ENCODE results near the gene MUC5B.
"Not testable (repeated sequence)": the region's sequence is repeated elsewhere in the genome, so short reads cannot be mapped to it uniquely, and the experiment has no call there.

Gene MUC5B, protein sequence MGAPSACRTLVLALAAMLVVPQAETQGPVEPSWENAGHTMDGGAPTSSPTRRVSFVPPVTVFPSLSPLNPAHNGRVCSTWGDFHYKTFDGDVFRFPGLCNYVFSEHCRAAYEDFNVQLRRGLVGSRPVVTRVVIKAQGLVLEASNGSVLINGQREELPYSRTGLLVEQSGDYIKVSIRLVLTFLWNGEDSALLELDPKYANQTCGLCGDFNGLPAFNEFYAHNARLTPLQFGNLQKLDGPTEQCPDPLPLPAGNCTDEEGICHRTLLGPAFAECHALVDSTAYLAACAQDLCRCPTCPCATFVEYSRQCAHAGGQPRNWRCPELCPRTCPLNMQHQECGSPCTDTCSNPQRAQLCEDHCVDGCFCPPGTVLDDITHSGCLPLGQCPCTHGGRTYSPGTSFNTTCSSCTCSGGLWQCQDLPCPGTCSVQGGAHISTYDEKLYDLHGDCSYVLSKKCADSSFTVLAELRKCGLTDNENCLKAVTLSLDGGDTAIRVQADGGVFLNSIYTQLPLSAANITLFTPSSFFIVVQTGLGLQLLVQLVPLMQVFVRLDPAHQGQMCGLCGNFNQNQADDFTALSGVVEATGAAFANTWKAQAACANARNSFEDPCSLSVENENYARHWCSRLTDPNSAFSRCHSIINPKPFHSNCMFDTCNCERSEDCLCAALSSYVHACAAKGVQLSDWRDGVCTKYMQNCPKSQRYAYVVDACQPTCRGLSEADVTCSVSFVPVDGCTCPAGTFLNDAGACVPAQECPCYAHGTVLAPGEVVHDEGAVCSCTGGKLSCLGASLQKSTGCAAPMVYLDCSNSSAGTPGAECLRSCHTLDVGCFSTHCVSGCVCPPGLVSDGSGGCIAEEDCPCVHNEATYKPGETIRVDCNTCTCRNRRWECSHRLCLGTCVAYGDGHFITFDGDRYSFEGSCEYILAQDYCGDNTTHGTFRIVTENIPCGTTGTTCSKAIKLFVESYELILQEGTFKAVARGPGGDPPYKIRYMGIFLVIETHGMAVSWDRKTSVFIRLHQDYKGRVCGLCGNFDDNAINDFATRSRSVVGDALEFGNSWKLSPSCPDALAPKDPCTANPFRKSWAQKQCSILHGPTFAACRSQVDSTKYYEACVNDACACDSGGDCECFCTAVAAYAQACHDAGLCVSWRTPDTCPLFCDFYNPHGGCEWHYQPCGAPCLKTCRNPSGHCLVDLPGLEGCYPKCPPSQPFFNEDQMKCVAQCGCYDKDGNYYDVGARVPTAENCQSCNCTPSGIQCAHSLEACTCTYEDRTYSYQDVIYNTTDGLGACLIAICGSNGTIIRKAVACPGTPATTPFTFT (N-terminal part only)

DNA sequence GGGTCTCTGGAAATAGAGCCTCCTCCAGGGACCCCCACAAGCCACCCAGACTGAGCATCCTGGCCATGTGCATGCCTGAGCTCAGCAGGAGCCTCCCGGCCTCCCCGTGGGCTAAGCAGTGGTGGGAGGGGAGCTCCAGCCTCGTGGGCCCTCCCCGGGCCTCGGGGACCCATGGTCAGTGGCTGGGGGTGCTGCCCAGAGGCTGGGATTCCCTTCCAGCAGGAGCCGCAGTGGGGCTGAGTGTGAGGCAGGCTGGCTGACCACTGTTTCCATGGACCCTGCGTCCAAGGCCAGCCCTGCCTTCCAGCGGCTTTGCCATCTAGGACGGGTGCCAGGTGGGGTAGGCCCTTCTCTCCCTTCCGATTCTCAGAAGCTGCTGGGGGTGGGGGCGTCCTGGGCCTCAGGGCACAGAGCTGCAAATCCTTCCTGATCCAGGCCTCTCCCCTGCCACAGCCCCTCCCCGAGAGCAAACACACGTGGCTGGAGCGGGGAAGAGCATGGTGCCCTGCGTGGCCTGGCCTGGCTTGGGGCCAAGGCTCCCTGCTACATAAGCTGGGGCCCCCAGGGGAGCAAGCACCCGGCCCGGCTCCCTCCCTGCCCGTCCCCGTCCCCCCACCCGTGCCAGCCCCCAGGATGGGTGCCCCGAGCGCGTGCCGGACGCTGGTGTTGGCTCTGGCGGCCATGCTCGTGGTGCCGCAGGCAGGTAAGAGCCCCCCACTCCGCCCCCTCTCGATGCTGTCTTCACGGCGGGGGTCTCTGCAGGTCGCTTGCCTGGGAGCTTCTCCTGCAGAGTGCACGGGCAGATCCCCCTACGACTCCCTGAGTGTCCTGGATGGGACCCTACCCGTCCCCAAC is at the start of gene MUC5B:
MUC5B (plus strand) TSS at position 576 of the 855 bp plus-strand sequence; CDS start at position 634, 58 bp downstream.
- H3K4me1 Mint-ChIP-seq: peaks cover 16% of the 10 kb centered on the region
- DNase-seq: peak; percentile 2
- H3K27ac Mint-ChIP-seq: no peak within 1 kb of the TSS
- TF ChIP-seq CTCF (IDR thresholded peaks at IDR 0.05): no peak
- H3K9me3 Mint-ChIP-seq: no peaks in the 10 kb centered on the region
- H3K4me3 Mint-ChIP-seq: no peak within 1 kb of the TSS
- H3K36me3 Mint-ChIP-seq (ENCODE audit: low read depth): no peaks in the 10 kb centered on the region
- H3K27me3 Mint-ChIP-seq (ENCODE audit: low read depth, poor library complexity): peaks cover 10% of the 10 kb centered on the region

DNA sequence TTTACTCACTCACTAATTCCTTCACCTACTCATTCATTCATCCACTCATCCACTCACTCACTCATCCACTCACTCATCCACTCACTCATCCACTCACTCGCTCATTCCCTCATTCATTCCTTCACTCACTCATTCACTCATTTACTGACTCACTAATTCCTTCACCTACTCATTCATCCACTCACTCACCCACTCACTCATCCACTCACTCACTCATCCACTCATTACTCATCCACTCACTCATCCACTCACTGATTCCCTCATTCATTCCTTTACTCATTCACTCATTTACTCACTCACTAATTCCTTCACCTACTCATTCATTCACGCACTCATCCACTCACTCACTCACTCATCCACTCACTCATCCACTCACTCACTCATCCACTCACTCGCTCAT is 49.5 kb upstream of the MUC5B start:
- not testable (repeated sequence) for DNase-seq; H3K36me3 Mint-ChIP-seq (ENCODE audit: low read depth); H3K27me3 Mint-ChIP-seq (ENCODE audit: low read depth, poor library complexity); H3K4me1 Mint-ChIP-seq; H3K27ac Mint-ChIP-seq; H3K4me3 Mint-ChIP-seq
- peaks cover 24% of the 10 kb centered on the region for H3K9me3 Mint-ChIP-seq

DNA sequence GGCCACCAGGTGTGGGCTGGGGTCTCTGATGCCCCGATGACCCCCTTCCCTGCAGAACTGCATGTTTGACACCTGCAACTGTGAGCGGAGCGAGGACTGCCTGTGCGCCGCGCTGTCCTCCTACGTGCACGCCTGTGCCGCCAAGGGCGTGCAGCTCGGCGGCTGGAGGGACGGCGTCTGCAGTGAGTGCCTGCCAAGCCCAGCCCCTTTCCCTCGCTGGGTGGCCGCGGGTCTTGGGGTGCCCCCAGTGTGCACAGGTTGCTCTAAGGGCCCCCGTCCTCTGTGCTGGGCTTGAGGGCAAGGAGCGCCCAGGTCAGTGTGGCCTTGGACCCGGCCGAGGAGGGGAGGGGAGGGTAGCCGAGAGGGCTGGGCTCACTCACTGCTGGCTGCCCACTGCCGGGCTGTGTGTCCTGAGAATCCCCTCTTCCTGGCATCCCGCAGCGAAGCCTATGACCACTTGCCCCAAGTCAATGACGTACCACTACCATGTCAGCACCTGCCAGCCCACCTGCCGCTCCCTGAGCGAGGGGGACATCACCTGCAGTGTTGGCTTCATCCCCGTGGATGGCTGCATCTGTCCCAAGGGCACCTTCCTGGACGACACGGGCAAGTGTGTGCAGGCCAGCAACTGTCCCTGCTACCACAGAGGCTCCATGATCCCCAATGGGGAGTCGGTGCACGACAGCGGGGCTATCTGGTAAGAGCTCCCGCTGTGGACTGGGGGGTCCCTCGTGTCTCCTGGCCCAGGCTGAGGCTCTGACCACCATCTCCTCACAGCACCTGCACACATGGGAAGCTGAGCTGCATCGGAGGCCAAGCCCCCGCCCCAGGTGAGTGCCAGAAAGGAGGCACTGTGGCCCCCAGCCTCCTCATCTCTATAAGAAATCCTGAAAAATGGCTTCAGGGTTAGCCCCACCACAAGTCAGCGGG is 48.2 kb upstream of the MUC5B start:
- Mint-ChIP-seq H3K27me3 (ENCODE audit: low read depth, poor library complexity) (no peaks in the 10 kb centered on the region), H3K36me3 (ENCODE audit: low read depth) (no peaks in the 10 kb centered on the region), H3K4me3 (no peak overlapping the region), H3K4me1 (no peaks in the 10 kb centered on the region), H3K27ac (no peak overlapping the region), H3K9me3 (peaks cover 18% of the 10 kb centered on the region)
- no peak for TF ChIP-seq CTCF (IDR thresholded peaks at IDR 0.05)
- no peak for DNase-seq

DNA sequence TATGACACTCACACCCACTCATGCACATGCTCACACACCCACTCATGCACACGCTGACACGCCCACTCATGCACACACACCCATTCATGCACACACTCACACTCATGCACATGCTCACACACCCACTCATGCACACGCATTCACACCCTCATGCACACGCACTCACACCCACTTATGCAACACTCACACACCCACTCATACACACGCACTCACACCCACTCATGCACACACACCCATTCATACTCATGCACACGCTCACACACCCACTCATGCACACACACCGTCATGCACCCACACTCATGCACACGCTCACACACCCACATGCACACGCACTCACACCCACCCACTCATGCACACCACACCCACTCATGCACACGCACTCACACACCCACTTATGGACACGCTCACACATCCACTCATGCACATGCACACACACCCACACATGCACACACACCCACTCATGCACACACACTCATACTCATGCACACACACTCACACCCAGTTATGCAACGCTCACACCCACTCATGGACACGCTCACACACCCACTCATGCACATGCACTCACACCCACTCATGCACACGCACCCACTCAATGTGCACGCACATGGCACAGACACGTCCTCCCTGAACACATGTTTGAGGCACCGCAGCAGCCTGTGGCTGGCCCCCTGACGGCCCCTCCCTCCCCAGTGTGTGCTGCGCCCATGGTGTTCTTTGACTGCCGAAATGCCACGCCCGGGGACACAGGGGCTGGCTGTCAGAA is 47.2 kb upstream of the MUC5B start:
- TF ChIP-seq CTCF (IDR thresholded peaks at IDR 0.05): no peak
- Mint-ChIP-seq H3K36me3 (ENCODE audit: low read depth) (no peaks in the 10 kb centered on the region), H3K27me3 (ENCODE audit: low read depth, poor library complexity) (no peaks in the 10 kb centered on the region), H3K4me1 (no peaks in the 10 kb centered on the region), H3K27ac (no peak overlapping the region), H3K9me3 (peaks cover 17% of the 10 kb centered on the region), H3K4me3 (no peak overlapping the region)
- DNase-seq: no peak
